Spleen (tissue), 7 donors: Measurements from ENCODE around the gene TBC1D22A.

Experiments used
- CTCF ChIP-seq, 11 experiments: fragments of 200-600 bp in 7 of 11; fragments of 450-650 bp in 4 of 11; sonication (generic) in 4 of 11; IDR thresholded peaks in 8 of 11; conservative IDR thresholded peaks in 3 of 11; 1 replicate in 7 of 11; 2 replicates in 4 of 11; pipeline versions ENCODE4 v1.4.0 to v1.8.0; 2016 to 2021; ENCODE audit warnings: antibody characterized with exemption in 11 of 11, inconsistent platforms in 4 of 11, mild to moderate bottlenecking in 1 of 11
- POLR2A ChIP-seq, 3 donors: fragments of 450-650 bp; IDR thresholded peaks; one replicate each; pipeline ENCODE4 v1.5.1; 2017; ENCODE audit warnings: antibody characterized with exemption in 3 of 3, mild to moderate bottlenecking in 1 of 3
- donor health status: DM: no; HTN: no; CAD: no; lungs with moderate emphysema.
- donor health status: DM: no; HTN: no; CAD: no.
- donor health status: DM: no; HTN: no; CAD: no.

GRCh38 chr22:46986788-46987187, 224.3 kb downstream of the TBC1D22A start:
- TF ChIP-seq CTCF (IDR thresholded peaks at IDR 0.05 in 8 of 11, conservative IDR thresholded peaks at IDR 0.05 in 3 of 11) (no peak), POLR2A (IDR thresholded peaks at IDR 0.05) (no peak)
